Frontal cortex (tissue), 4 donors: Measurements from ENCODE around the gene SUN2. TPM values are rescaled to one million over a fixed set of nuclear protein-coding genes. Genes with fewer than 3 reads are reported as not detected.

Experiments used
- DNase-seq, 2 donors: peaks; one replicate each; pipeline ENCODE4 v3.0.0; 2012; ENCODE audit warnings: low spot score in 2 of 2
- FAIRE-seq: peaks from 2 replicates; lab custom pipeline; 2012; peaks lifted over from hg19 to GRCh38; lab: Jason Lieb, UNC
- total RNA-seq: library from RNA; depleted of rRNA; stranded (reverse); fragments of >200 nt; gene quantifications from one replicate; pipeline ENCODE4 v1.2.3, GENCODE V29; 2014
- donor health status: control.
- donor health status: control.
- donor health status: control.

The SUN2 gene
- total RNA-seq, 1 donor from 2014 or later, result 78.7 TPM

DNA sequence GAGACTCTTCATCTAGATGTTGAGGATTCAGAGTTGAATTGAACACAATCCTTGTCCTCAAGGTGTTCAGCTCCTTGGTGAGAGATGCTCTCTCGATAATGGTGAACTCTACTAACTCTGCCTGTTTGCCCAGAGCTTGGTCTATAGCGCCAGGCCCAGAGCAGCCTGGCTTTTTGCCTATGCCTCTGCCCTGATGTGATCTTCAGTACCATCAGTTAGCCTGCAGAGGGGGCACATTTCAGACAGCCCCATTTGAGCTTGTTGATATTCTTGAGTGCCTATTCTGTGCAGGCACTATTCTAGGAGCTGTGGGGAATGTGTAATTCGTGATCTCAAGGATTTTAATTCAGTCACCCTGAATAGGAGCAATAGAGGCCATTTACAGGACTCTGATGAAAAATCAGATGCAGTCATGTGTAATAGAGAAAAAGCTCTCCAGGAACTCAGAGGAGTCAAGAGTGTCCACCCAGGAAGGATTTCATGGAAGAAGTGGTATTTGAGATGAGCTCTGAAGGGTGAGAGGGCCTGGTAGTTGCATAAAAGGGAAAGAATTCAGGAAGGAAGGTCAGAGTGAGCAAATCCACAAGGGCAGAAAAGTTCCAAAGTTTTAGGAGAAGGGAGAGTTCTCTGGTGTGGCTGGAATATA is 30.7 kb downstream of the SUN2 start:
- no peak for DNase-seq
- no peak for FAIRE-seq

DNA sequence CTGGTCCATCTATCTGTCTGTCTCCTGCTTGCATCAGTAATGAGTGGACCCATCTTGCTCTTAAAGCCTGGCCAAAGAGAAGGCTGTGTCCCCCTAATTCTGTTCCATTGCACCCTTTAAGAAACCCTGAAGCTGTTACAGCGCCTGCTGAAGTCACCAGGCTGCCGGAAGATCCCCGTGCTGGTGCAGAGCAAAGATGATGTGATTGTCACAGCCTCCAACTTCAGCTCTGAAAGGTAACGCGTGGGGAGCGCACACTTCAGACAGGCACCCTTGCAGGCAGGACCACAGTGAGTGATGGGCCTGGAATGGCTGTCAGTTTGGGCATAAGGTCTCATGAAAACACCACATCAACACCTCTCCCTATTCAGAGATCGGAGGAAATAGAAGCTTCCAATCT is 31.6 kb downstream of the SUN2 start:
- no peak for DNase-seq

DNA sequence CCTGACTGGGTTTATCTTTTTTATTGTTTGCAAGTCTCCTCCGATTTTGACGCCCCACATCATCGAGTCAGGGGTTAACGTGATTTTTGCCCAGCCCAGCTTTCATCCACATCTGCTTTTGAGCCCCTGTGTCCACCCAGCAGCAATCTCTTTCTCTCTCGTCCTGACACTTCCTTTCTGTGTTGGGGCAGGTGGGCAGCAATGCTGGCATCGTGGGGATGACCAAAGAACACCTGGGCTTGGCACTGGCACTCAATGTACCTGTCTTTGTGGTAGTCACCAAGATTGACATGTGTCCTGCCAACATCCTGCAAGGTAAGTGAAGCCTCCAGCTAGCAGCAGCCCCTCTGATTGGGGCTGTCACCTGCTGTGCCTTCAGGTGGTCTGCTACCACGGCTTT is 34.2 kb downstream of the SUN2 start:
- FAIRE-seq (no peak), DNase-seq (no peak)

More for the DNA sequence above, 31.6 kb downstream of the SUN2 start:
- FAIRE-seq, result no peak

DNA sequence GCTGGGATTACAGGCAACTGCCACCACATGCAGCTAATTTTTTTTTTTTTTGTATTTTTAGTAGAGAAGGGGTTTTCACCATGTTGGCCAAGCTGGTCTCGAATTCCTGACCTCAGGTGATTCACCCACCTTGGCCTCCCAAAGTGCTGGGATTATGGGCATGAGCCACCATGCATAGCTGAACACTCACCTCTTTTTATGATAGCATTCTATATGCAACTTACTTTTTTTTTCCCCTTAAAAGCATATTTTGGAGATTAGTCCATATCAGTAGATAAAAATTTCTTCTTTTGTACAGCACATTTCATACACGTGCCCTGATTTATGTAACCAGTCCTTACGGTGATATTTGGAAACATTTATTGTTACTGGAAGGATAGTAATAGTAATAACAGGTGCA is 35.4 kb downstream of the SUN2 start:
- no peak for FAIRE-seq
- no peak for DNase-seq

DNA sequence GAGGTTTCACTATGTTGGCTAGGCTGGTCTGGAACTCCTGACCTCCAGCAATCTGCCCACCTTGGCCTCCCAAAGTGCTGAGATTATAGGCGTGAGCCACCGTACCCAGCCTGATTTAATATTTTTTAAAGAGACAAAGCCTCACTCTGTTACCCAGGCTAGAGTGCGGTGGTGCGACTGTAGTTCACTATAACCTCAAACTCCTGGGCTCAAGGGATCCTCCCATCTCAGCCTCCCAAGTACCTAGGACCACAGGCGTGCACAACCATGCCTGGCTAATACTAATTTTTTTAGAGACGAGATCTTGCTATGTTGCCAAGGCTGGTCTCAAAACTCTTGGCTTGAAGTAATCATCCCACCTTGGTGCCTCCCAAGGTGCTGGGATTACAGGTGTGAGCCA is 36.6 kb downstream of the SUN2 start:
- DNase-seq (no peak), FAIRE-seq (no peak)

DNA sequence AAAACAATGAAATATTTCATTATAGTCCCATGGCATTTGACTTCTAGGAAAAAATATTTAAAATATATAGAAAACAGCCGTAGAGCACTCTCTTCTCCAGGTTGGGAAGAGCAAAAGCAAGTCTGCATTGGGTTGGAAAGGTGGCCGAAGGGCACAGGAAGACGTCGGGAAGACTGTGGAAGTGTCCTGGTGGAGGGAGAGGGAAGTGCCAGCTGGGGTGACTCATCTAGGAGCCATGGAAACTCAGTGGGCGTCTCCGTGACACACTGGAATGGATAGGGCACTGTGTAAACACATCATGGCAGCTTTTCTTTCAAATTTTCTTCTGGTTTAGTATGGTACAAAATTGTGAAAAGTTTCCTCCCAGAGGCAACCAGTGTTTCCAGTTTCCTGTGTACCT is 37.4 kb downstream of the SUN2 start:
- DNase-seq (no peak), FAIRE-seq (no peak)

DNA sequence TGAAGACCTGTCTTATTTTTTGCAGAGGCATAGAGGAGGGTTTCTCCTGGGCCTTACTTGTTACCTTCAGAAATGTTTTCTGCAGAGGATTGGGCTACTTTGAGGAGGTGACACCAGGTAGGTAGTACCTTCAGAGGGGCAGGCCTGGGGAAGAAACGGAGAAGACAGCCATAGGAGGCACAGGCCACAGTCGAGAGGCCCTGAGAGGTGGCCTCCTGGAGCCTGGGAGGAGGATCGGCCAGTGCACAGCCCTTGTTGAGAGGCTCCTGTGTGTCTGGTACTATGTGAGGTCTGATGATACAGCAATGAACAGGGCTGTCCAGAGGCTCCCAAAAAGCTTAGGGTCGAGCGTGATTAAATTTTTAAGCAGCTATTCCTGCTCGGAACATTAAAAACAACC is 38.6 kb downstream of the SUN2 start:
- no peak for DNase-seq
- no peak for FAIRE-seq

DNA sequence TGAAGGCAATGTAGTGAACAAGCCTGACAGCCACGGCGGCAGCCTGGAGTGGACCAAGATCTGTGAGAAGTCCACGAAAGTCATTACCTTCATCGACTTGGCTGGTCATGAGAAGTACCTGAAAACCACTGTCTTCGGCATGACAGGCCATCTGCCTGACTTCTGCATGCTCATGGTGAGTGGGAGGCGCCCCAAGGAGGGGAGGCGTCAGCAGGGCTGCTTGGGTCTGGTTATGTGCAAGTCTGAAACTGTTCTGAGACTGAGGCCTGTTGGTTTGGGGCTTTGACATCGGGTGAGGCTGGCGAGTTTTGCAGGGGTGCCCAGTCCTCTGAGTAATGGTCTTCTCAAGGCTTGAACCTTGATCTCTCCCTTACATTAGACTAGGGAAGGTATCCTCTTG is 39.0 kb downstream of the SUN2 start:
- DNase-seq (no peak), FAIRE-seq (no peak)

DNA sequence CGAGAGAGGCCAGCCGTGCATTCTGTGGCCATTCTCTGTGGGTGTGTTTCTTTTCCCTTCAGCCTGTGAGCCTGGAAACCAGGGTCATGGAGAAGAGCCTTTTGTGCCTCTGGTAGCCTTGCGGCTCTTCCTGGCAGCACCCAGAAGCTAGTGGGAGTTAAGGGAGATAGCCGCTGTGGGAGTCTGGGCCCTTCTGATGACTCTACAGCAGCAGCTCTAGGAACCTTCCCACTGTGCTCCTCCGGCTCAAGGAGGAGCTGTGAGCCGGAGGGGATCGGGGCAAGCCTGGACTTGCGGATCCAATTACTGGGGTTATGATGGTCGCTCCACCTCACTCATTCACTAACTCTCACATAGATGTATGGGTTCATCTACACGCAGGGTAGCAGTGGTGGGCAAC is 39.5 kb downstream of the SUN2 start:
- FAIRE-seq (no peak), DNase-seq (no peak)

DNA sequence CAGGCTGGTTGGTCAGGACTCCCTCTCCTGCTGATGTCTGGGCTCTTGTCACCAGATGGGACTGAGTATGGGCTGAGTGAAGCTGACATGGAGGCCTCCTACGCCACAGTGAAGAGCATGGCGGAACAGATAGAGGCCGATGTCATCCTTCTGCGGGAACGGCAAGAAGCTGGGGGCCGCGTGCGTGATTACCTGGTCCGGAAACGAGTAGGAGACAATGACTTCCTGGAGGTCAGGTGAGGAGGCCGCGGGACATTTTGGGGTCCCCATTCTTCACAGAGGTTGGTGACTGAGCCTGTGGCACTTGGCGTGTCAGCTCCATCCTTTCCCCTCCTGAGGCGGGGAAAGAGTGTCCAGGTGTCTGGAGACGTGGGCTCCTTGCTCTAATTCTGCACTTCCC is 39.9 kb downstream of the SUN2 start:
- FAIRE-seq, result no peak
- no peak for DNase-seq

DNA sequence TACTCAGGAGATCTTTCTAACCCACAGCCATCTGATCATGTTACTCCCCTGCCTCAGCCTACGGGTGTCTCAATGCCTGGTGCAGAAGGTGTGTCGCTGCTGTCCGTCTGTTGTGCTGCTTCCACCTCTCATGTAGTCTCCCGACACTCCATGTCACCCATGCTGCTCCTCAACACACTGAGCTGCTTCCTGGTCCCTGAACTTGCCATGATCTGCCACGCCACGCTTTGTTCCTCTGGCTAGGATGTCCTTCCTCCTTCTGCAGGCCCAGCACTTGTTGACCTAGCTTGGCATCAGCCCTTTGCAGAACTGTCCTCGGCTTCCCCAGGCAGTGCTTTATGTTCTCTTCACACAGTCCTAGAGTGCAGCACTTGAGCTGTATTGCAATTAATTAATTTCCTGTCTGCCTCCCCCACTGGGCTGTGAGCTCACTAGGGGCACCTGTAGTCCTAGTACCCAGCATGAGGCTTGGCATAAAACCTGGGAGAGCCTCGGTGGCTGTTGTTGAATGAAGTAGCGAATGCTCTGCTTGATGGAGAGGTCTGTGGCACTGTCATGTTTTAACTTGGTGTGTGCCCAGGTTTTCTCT is 40.5 kb downstream of the SUN2 start:
- no peak for FAIRE-seq
- no peak for DNase-seq

DNA sequence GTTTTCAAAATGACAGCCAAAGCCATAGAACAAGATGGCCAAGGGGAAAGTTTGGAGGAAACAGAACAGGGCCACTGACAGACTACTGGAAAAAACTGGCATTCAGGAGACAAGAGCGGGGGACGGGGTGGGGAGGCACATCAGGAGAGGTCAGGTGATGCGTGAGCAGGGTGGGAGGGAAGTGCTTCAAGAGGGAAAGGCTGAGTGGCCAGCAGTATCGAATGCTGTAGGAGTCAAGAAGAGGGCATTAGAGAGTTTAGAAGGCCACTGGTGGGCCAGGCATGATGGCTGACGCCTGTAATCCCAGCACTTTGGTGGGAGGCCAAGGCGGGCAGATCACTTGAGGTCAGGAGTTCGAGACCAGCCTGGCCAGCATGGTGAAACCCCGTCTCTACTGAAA is 41.9 kb downstream of the SUN2 start:
- FAIRE-seq, result no peak
- no peak for DNase-seq

DNA sequence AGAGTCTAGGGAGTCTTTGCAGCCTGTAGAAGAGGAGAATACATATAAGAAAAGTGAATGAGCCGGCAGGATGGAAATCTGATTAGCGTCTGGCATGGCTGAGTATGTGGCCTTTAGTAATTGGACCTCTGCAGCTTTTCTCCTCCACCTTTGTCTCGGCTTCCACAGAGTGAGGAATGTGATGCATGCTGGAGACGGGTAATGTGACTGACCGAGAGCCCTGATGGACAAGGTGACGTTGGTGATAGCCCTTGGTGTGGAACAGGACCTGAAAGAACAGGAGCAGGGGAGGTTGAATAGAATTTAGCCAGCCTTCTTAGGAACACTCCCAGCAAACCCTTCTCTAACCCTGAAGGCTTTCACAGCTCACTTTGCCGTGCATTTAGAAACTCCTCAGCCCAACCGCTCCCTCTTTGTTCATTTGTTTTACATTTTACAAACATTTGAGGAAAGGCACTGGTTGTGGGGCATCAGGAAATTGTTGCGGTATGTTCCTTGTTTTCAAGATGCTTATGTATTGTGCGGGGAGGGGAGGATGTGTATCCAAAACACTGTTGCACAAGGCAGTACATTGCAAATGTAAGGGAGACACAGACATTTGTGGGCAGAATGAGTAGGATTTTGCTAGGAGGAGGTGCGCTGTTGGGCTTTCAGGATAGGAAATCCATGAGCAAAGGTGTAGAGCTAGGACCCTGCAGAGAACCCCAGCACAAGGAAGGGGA is 43.2 kb downstream of the SUN2 start:
- DNase-seq, result no peak
- no peak for FAIRE-seq

DNA sequence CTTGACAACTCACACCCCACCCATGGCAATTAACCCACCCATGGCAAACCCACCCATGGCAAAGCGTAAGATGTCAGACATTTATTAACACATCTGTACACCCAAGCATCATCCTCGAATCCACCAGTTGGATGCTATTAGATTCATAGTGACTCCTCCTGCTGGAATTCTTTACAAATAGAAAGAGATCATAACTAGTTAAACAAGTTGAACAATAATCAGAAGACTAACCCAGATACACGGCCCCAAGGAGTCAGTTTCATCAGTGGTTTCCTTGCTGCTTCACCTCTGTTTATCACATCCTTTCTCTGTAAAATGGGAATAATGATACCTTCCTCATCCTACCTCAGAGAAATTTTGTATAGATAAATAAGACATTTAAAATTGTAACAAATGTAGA is 44.9 kb downstream of the SUN2 start:
- no peak for DNase-seq
- FAIRE-seq, result no peak

DNA sequence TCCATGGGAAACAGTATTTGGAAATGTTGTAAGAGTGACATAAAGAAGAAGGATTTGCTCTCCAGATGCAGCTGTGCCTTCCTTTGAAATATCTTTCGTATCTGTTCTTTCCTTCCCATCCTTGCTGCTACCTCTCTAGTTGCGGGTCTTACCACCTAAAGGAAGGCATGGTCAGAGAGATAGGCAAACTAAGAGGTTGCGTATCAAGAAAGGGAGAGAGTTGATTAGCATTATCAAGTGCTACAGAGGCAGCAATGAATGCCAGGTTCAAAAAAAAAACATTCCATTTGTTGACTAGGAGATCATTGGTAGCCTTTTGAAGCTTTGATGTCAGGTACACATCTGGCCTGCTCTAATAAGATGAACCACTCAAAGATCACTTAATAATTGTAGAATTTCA is 45.4 kb downstream of the SUN2 start:
- FAIRE-seq (no peak), DNase-seq (no peak)

DNA sequence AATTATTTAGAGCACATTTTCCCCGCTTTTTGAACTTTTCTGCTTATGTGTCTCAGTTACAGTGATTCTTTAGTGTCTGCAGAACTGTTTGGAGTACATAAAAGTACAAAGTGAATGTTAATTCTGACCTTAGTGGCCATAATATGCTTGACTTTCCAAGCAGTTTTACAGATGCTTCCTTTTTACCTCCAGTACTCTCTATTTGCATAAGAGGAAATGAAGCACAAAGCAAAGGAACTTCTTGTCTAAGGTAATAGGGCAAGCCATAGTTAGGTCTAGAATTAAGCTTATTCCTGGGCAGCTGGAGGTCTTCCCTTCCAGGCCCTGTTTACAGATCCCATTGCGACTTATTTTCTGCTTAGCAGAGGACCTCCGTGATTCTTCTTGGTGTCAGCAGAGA is 46.5 kb downstream of the SUN2 start:
- no peak for DNase-seq
- no peak for FAIRE-seq

DNA sequence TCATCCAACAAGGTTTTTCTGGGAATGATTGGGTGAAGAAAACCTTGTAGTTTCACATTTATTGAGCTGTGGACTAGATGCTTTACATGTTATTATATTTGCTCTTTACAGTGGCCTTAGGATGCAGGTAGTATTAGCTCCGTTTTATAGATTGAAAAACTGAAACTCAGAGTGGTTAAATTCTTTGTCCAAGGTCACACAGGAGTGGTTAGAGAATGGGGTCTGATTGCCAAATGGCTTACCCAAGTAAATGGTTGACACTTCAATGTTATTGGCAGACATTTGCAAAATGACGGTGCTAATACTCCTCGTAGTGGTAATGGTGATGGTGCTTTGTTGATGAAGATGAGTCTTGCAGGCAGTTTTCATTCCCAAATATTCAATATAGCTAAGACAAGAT is 47.8 kb downstream of the SUN2 start:
- no peak for DNase-seq
- no peak for FAIRE-seq

DNA sequence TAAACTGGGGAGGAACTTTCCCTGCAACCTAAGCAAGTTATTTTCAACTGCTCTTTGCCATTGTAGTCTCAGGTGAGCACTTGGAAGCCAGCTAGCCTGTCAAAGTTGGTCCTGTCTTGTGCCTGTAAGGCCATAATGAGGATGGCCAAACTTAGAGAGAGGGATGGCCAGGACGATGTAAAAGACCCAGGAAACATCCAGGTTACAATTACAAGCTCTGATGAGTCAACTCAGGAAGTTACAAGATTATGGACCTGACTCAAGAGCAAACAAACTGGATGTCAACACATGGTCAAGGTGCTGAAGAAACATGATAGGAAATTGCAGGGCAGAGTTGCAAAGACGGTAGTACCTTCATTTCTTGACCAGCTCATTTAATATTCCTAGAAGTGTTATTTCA is 48.5 kb downstream of the SUN2 start:
- FAIRE-seq (no peak), DNase-seq (no peak)

DNA sequence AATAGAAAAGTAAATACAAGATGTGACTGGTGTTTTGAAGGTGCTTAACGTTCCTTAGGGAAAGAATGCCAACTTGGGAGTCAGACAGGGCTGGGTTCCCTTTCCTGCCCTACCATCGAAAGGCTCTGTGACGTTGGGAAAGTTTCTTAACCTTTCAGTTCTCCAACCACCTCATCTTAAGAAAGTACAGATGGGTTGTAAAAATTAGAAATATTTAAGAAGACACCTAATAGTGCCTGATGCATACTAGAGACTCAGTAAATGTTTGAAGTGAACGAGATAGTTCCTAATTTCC is 49.0 kb downstream of the SUN2 start:
- FAIRE-seq (no peak), DNase-seq (no peak)

DNA sequence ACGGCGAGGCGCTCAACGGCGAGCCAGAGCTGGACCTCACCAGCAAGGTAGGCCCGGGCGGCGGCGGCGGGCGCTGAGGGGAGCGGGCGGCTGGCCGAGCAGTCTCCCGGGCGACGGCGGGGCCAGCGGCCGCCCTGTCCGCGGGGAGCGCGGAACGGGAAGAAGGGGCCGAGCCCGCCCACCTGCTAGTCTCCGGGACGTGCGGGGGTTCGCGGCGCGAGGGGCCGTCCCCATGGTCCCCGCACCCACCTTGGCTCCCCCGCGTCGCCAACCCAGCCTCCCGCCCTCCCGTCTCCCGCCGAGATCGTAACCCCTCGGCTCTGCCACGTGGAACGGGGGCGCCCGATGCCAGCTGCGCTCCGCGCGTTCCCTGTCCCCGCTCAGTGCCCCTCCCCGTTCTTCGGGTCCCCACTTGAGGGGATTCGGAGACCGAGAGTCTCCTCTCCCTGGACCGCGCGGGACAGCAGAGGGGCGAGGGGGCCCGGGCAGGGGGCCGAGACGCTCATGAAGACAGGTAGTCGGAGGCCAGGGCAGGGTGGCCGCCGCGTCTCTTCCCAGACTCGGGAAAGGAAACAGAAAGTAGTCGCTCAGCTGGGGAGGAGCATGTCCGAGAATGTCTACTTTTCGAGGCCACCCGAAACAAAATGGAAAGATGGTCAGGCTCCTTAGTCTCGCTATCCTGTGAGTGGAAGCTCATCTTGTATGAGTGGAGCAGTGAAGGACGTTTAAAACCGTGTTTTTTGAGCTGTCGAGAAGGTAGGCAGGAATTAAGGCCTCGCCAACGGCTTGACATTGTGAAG is 49.5 kb downstream of the SUN2 start:
- no peak for FAIRE-seq
- DNase-seq, result peak in 1 of 2 donors; percentile 59
